ENCODE results near the gene OTUD5.

DNA sequence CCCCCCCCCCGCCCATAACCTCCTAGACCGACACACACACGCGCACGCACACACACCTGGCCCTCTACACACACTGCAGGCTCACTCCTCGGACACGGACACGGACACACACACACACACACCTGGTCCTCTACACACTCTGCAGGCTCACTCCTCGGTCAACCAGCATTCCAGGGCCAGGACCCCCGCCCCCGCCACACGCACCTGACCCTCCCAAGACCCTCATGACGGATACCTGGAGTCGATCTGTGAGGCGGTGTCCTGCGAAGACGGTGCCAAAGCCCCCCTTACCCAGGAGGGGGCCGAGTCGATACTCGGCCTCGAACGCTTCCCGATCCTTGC lies 39.1 kb downstream of the OTUD5 start:
- TF ChIP-seq, protein P1, sequence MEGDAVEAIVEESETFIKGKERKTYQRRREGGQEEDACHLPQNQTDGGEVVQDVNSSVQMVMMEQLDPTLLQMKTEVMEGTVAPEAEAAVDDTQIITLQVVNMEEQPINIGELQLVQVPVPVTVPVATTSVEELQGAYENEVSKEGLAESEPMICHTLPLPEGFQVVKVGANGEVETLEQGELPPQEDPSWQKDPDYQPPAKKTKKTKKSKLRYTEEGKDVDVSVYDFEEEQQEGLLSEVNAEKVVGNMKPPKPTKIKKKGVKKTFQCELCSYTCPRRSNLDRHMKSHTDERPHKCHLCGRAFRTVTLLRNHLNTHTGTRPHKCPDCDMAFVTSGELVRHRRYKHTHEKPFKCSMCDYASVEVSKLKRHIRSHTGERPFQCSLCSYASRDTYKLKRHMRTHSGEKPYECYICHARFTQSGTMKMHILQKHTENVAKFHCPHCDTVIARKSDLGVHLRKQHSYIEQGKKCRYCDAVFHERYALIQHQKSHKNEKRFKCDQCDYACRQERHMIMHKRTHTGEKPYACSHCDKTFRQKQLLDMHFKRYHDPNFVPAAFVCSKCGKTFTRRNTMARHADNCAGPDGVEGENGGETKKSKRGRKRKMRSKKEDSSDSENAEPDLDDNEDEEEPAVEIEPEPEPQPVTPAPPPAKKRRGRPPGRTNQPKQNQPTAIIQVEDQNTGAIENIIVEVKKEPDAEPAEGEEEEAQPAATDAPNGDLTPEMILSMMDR (IDR thresholded peaks at IDR 0.05) = no peak
- TF ChIP-seq POLR2A (IDR thresholded peaks at IDR 0.05) = no peak
